ENCODE measurements around the gene LCMT1. TPM values are rescaled to one million over a fixed set of nuclear protein-coding genes. Genes with fewer than 3 reads are reported as not detected.

The LCMT1 gene
- total and polyA plus RNA-seq, 2 of the 13 experiments (the other 11 are each of a cell fraction or from before 2014, with no cell fraction given): 41.2 to 48.7 TPM

DNA sequence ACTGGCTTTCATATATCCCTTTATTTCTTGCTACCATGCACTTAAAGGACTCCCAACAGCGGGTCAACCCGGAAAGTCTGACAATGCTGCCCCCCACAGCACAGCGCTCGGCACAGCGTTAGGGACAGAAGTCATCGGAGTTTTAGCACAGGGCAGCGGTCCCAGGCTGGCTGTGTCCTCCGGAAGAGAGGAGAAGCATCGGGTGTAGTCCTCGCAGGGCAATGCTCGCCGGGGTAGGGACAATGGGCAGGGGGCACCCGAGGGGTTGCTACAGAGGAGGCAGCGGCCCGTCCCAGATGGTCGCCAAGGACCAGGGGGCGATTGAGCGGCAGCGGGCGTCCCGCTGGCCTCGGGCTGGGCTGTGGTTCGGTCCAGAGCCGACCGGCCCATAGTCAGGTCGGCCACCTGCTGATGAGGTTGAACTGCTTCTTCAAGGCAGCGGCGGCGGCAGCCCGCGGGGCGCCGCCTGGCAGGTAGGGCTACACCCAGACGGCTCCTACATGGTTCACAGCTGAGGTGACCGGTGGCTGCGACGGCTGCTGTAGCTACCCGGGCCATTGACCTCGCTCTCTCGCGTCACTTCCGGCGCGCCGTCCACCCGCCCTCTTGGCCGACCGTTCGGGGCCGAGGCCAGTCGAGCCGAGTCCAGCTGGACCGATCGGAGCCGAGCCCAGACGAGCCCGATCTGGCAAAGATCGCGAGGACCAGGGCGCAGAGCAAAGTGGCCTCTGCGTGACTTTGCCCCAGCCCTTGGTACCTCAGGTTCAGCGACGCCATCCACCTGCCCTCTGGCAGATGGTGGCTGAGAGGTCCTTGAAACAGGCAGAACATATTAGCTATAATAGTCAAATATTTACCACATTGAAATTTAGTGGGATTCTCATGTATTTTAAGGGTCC lies 4.7 kb upstream of the LCMT1 start (continued):
- TF ChIP-seq CREBL2 (CRISPR knock-in tag; IDR thresholded peaks at IDR 0.05; ENCODE audit: borderline replicate concordance) (no peak), ZNF567 (CRISPR knock-in tag; IDR thresholded peaks at IDR 0.05; ENCODE audit: borderline replicate concordance) (0 out of 2 replicates have a peak, but pooled peaks have one; percentile 74), JUND (CRISPR knock-in tag; IDR thresholded peaks at IDR 0.05) (no peak), ZBTB37 (CRISPR knock-in tag; IDR thresholded peaks at IDR 0.05) (no peak; the same call in 1 of the 2 replicates), HOXA9 (CRISPR knock-in tag; IDR thresholded peaks at IDR 0.05; ENCODE audit: borderline replicate concordance) (0 out of 2 replicates have a peak, but pooled peaks have one; percentile 26), ZNF274 (CRISPR knock-in tag; IDR thresholded peaks at IDR 0.05) (no peak; the same call in 1 of the 2 replicates), ASH2L (IDR thresholded peaks at IDR 0.05; ENCODE audit: insufficient read length, low read depth, low read length) (peak; percentile 87), ZNF468 (CRISPR knock-in tag; IDR thresholded peaks at IDR 0.05) (no peak), HOXD1 (CRISPR knock-in tag; IDR thresholded peaks at IDR 0.05) (peak; percentile 63; the same call in 1 of the 2 replicates), ZBTB38 (CRISPR knock-in tag; IDR thresholded peaks at IDR 0.05) (peak; percentile 91), NCOR1 (IDR thresholded peaks at IDR 0.05; ENCODE audit: borderline replicate concordance, low read length) (peak; percentile 60; the same call in 1 of the 2 replicates), MEIS1 (CRISPR knock-in tag; IDR thresholded peaks at IDR 0.05; ENCODE audit: borderline replicate concordance) (peak; percentile 98), ZFP36L2 (CRISPR knock-in tag; IDR thresholded peaks at IDR 0.05) (peak; percentile 51; the same call in 1 of the 2 replicates), ZBTB7B (CRISPR knock-in tag; IDR thresholded peaks at IDR 0.05) (peak; percentile 90; the same call in 1 of the 2 replicates), RFXAP (CRISPR knock-in tag; IDR thresholded peaks at IDR 0.05; ENCODE audit: borderline replicate concordance) (peak; percentile 91; the same call in 1 of the 2 replicates)
- TF ChIP-seq, protein P1, sequence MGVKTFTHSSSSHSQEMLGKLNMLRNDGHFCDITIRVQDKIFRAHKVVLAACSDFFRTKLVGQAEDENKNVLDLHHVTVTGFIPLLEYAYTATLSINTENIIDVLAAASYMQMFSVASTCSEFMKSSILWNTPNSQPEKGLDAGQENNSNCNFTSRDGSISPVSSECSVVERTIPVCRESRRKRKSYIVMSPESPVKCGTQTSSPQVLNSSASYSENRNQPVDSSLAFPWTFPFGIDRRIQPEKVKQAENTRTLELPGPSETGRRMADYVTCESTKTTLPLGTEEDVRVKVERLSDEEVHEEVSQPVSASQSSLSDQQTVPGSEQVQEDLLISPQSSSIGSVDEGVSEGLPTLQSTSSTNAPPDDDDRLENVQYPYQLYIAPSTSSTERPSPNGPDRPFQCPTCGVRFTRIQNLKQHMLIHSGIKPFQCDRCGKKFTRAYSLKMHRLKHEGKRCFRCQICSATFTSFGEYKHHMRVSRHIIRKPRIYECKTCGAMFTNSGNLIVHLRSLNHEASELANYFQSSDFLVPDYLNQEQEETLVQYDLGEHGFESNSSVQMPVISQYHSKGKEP (CRISPR knock-in tag; IDR thresholded peaks at IDR 0.05): peak; percentile 11; the same call in 1 of the 2 replicates
- TF ChIP-seq, protein P2, sequence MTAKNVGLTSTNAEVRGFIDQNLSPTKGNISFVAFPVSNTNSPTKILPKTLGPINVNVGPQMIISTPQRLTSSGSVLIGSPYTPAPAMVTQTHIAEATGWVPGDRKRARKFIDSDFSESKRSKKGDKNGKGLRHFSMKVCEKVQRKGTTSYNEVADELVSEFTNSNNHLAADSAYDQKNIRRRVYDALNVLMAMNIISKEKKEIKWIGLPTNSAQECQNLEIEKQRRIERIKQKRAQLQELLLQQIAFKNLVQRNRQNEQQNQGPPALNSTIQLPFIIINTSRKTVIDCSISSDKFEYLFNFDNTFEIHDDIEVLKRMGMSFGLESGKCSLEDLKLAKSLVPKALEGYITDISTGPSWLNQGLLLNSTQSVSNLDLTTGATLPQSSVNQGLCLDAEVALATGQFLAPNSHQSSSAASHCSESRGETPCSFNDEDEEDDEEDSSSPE (CRISPR knock-in tag; IDR thresholded peaks at IDR 0.05): peak; percentile 87
- TF ChIP-seq, protein P3, sequence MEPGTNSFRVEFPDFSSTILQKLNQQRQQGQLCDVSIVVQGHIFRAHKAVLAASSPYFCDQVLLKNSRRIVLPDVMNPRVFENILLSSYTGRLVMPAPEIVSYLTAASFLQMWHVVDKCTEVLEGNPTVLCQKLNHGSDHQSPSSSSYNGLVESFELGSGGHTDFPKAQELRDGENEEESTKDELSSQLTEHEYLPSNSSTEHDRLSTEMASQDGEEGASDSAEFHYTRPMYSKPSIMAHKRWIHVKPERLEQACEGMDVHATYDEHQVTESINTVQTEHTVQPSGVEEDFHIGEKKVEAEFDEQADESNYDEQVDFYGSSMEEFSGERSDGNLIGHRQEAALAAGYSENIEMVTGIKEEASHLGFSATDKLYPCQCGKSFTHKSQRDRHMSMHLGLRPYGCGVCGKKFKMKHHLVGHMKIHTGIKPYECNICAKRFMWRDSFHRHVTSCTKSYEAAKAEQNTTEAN (CRISPR knock-in tag; conservative IDR thresholded peaks at IDR 0.05): peak; percentile 71; the same call in 1 of the 2 replicates
- TF ChIP-seq, protein P4, sequence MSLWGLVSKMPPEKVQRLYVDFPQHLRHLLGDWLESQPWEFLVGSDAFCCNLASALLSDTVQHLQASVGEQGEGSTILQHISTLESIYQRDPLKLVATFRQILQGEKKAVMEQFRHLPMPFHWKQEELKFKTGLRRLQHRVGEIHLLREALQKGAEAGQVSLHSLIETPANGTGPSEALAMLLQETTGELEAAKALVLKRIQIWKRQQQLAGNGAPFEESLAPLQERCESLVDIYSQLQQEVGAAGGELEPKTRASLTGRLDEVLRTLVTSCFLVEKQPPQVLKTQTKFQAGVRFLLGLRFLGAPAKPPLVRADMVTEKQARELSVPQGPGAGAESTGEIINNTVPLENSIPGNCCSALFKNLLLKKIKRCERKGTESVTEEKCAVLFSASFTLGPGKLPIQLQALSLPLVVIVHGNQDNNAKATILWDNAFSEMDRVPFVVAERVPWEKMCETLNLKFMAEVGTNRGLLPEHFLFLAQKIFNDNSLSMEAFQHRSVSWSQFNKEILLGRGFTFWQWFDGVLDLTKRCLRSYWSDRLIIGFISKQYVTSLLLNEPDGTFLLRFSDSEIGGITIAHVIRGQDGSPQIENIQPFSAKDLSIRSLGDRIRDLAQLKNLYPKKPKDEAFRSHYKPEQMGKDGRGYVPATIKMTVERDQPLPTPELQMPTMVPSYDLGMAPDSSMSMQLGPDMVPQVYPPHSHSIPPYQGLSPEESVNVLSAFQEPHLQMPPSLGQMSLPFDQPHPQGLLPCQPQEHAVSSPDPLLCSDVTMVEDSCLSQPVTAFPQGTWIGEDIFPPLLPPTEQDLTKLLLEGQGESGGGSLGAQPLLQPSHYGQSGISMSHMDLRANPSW (CRISPR knock-in tag; IDR thresholded peaks at IDR 0.05; ENCODE audit: borderline replicate concordance): peak; percentile 92; the same call in 1 of the 2 replicates
